GM19025 (cell line): ENCODE data around the gene CPSF6.
A peak's percentile ranks its signal among the peaks of the same experiment; 100 is the strongest.
"Not testable (repeated sequence)": the region's sequence is repeated elsewhere in the genome, so short reads cannot be mapped to it uniquely, and the experiment has no call there.

ENCODE experiments used
- ATAC-seq: cut with Tn5 transposase; IDR thresholded peaks from one replicate; pipeline ENCODE4 v1.9.1; 2021; ENCODE audit warnings: mild to moderate bottlenecking, low read depth, moderate library complexity; ENCODE audit not compliant: unreplicated experiment

Gene CPSF6

GRCh38 chr12:69258655-69259054 lies 19.3 kb downstream of the CPSF6 start:
- ATAC-seq, result no peak

GRCh38 chr12:69262264-69262974 lies 23.1 kb downstream of the CPSF6 start:
- no peak for ATAC-seq

GRCh38 chr12:69265205-69265604 lies 25.8 kb downstream of the CPSF6 start:
- no peak for ATAC-seq

- not testable (repeated sequence) for ATAC-seq
Measured at GRCh38 chr12:69265633-69266032, 26.3 kb downstream of the CPSF6 start.

- no peak for ATAC-seq
Measured at GRCh38 chr12:69266036-69266635, 26.8 kb downstream of the CPSF6 start.

- ATAC-seq, result no peak
Measured at GRCh38 chr12:69269736-69270135, 30.4 kb downstream of the CPSF6 start.

GRCh38 chr12:69272511-69272910 lies 33.1 kb downstream of the CPSF6 start:
- ATAC-seq, result no peak

GRCh38 chr12:69274861-69275260 lies 35.5 kb downstream of the CPSF6 start:
- ATAC-seq, result no peak

GRCh38 chr12:69275471-69275891 lies 36.1 kb downstream of the CPSF6 start:
- no peak for ATAC-seq

- no peak for ATAC-seq
Measured at GRCh38 chr12:69278814-69279782, 39.7 kb downstream of the CPSF6 start.

- ATAC-seq, result no peak
Measured at GRCh38 chr12:69284131-69284530, 44.8 kb downstream of the CPSF6 start.

- no peak for ATAC-seq
Measured at GRCh38 chr12:69287556-69287955, 48.2 kb downstream of the CPSF6 start.

GRCh38 chr12:69290545-69291277 lies 51.3 kb downstream of the CPSF6 start:
- peak; percentile 100 for ATAC-seq

- no peak for ATAC-seq
Measured at GRCh38 chr12:69291278-69291593, 51.9 kb downstream of the CPSF6 start.

- ATAC-seq, result no peak
Measured at GRCh38 chr12:69298133-69298532, 58.8 kb downstream of the CPSF6 start.

- ATAC-seq, result no peak
Measured at GRCh38 chr12:69298947-69299346, 59.6 kb downstream of the CPSF6 start.

- ATAC-seq, result no peak
Measured at GRCh38 chr12:69304284-69304683, 64.9 kb downstream of the CPSF6 start.

- no peak for ATAC-seq
Measured at GRCh38 chr12:69309461-69309860, 70.1 kb downstream of the CPSF6 start.

GRCh38 chr12:69313209-69313608 lies 73.8 kb downstream of the CPSF6 start:
- ATAC-seq, result no peak

- ATAC-seq, result not testable (repeated sequence)
Measured at GRCh38 chr12:69316784-69317183, 77.4 kb downstream of the CPSF6 start.

GRCh38 chr12:69317233-69317632 lies 77.9 kb downstream of the CPSF6 start:
- ATAC-seq, result not testable (repeated sequence)
